Stimulated activated CD4-positive, alpha-beta T cell treated with anti-CD3 and anti-CD28 coated beads, Interleukin-4, amount 100 ng/mL, for 48 hours (primary cell): ENCODE data around the gene DCLRE1A.
A peak's percentile ranks its signal among the peaks of the same experiment; 100 is the strongest.

Experiments used
- DNase-seq, 2 donors: peaks; one replicate each; pipeline ENCODE4 v3.0.0-alpha.2; 2020; ENCODE audit warnings: low read depth in 2 of 2

Gene DCLRE1A

DNA sequence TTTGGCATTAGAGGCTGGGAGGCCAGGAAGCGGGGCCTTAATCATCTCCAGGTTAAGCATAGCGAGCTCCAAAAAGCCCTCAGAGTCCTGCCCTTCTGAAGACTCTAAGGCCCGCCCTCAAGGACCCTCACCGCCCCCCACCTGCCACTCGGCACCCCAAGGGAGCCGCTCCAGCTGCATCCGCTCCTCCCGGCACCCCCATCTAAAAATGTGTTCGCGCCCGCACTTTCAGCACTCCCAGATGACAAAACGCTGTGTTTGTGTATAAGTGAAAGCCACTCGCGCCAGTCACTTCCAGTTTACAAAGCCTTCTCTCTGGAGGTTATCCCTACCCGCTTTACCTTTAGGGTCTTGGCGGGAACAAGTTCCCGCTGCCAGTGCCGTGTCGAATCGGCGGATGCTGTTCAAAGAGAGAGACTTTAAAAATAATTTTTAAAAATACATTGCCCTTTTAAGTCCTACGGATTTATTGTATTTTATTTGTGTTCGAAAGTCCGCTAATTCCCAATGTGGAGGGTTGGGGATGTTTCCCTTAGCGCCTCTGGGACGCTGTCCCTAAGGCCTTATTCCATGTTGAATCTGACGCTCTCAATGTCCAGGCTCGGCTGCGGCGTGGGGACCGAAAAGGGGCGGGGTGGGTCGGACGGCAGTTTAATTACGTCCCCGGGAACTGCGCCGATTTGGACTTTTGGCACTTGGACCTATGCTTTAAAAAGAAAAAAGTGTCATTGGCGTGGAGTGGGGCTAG, at the start of gene DCLRE1A, which contains the start of gene NHLRC2:
DCLRE1A (minus strand) TSS at position 70 of the 748 bp plus-strand sequence. CDS start 900 bp downstream, outside the sequence.
NHLRC2 (plus strand) TSS at position 649 of the 748 bp plus-strand sequence. CDS start 212 bp downstream, outside the sequence.
- DNase-seq, result peak; percentile 59 to 65

DNA sequence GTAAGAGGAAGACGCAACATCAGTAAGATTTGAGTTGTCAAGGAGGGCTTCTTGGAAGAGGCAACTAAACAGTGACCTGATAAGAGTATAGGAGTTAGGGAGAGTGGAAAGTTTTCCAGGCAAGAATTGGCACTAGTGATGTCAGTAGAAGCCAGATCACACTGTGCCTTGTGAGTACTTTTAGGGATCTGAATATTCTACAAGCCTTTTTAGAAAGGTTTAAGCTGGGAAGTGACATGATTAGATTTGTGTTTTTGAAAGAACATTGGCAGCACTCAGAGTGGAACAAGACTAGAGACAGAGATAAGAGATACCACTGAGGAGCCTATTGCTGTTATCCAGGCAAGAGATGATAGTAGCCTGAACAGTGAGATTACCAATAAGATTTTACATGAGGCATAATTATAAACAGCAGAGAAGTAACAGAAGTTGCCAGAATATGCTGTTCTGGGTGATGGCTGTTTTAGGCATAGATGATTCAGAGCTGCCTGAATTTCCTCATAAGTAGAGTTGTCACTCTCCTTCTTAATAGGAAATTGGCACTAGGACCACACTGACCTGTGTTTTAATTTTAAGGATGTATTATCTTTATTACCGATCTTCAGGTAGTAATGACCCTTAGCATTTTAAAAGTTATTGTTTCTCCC, 46.2 kb upstream of the DCLRE1A start:
- no peak for DNase-seq

DNA sequence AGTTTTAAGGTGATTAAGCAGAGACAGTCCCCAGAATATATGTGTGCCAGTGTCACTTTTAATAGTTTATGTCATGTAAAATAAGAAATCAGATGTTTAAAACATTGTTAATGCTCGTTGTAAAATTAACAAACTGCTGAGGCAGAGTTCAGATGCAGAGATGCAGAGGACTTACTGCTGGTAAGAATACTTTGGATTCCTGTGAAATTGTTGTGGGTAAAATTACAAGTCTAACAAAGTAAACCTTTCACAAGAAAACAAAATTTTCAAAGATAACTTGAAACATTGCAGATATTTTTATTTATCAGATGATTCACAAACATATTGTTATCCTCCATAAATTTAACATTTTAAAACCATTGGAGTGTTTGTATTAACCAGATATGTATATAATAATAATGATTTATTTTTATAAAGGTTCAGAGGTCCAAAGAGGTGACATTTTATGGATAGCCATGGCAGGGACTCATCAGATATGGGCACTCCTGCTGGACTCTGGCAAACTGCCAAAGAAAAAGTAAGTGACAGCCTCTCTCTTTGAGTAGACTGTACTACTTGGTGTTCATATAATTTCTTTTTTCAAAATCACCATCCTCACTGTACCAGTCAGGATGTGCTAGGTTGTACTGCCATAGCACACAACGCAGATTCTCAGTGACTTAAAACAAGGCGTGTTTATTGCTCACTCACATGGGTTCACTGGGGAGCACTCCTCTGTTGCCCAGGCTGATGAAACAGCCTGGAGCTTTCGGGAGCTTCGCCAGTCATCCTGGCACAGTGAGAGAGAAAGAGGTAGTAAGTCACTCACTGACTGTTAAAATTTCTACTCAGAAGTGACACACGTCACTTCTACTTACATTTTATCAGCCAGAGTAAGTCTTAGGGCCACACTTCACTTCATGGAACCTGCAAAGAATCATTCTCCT, 44.1 kb upstream of the DCLRE1A start:
- DNase-seq, result no peak

DNA sequence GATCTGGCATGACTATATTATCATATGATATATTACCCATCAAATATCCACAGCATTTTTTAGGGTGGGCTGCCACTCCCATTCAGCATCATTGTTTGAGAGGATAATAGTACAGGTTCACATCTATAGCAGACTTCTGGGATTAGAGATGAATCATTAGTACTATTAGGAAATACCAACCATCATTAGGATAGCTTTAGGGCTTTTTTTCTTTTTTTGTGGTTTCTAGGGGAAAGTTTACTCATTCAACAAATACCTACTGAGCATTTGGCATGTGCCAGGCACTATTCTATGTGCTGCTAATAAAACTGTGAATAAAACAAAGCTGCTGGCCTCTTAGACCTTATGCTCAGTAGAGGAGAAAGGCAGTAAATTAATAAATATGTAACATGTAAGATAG, 41.1 kb upstream of the DCLRE1A start:
- no peak for DNase-seq

DNA sequence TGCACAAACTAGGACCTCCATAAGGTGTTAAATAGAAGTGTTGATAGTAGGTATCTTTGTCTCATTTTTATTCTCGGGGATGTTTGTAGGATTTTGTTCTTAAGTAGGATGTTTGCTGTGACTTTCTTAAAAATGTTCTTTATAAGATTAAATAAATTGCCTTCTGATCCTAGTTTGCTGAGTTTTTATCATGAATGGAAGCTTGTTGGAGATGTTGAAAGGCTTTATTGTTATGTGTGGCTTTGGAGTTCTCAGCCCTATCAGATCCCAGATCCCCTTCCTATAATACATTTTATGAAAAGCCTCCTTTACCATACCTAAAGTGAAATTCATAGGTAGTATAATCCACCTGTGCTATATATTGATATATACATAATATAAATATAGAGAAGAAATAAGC, 40.7 kb upstream of the DCLRE1A start:
- no peak for DNase-seq

DNA sequence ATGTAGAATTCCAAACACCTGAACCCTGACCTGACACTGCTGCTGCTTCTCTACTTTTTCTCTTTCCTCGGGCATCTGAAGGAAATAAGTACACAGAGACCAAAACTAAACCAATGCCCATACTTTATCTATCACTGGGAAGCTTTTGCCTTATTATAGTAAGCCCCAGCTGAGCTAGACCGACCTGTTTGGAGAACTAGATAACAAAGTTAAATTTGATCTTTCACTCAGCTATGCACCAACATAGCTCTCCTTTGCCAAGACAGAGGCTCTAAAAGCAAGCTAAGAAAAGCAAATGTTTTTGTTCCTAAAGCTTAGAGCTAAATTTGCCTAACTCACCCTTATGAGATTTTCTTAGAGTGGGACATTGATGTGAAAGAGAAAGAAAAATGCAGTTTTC, 39.7 kb upstream of the DCLRE1A start:
- no peak for DNase-seq

DNA sequence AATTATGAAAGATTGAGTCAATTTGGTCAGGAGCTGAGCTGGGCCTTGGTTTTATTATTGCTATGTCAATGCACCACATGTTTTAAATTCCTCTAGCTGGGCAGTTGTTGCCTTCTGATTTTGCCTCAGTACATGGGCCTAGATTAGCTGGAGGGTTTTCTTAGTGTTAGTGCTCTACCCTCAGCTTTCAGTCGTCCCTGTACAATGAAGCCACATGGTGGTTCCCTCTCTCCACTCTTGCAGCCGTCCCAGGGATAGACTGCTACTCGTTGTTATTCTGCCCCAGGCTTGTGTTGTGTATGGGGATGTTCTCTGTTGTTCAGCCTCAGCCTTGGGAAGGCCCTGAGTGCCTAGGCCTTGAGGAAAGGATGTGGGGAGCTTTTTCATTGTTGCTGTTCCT, 37.6 kb upstream of the DCLRE1A start:
- DNase-seq, result no peak

DNA sequence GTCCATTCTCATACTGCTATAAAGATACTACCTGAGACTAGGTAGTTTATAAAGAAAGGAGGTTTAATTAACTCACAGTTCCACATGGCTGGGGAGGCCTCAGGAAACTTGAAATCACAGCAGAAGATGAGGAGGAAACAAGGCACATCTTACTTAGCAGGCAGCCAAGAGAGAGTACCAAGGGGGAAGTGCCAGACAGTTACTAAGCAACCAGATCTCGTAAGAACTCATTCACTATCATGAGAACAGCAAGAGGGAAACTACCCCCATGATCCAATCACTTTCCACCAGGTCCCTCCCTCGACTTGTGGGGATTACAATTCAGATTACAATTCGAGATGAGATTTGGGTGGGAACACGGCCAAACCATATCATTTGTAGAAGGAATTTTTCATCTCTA, 36.9 kb upstream of the DCLRE1A start:
- DNase-seq, result no peak

DNA sequence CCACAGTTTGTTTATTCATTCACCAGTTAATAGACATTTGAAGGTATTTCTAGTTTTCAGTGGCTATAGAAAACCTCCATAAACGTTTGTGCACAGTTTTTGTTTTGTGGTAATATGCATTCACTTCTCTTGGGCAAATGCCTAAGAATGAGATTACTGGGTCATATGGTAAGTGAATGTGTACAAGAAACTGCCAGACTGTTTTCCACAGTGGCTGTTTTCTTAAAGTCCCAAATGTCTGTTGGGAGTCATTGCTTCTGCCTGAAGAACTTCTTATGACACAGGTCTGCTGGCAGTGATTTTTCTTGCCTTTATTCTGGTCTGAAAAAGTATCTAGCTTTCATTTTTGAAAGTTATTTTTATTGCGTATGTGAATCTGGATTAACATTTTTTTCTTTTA, 36.0 kb upstream of the DCLRE1A start:
- no peak for DNase-seq

DNA sequence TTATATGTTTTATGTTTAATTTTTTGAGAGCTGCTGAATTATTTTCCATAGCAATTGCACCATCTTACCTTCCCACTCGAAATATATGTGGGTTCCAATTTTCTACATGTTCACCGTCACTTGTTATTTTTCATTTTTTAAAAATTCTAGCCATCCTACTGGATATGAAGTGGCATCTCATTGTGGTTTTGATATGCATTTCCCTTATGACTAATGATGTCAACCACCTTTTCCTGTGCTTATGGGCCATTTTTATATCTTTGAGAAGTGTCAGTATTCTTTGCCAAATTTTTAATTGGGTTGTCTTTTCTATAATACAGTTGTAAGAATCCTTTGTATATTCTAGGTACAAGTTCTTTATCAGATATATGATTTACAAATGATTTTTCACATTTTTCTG, 28.4 kb upstream of the DCLRE1A start:
- no peak for DNase-seq

DNA sequence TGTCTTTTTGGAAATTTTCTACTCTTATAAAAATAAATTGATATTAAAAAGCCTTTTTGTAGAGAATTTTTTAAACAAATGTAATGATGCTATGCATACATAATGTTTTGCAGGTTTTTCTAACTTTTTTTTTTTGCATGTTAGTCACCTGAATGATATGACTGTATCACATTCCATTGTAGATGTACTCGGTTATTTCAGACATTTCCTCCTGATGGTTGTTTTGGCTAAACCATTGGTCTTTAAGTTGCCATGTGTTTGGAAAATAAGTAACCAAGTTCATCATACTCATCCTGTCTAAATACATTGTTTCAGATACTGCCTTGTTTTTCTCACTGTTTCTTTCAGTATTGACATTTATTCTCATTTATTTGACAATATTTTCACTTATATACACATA, 26.4 kb upstream of the DCLRE1A start:
- DNase-seq, result no peak

DNA sequence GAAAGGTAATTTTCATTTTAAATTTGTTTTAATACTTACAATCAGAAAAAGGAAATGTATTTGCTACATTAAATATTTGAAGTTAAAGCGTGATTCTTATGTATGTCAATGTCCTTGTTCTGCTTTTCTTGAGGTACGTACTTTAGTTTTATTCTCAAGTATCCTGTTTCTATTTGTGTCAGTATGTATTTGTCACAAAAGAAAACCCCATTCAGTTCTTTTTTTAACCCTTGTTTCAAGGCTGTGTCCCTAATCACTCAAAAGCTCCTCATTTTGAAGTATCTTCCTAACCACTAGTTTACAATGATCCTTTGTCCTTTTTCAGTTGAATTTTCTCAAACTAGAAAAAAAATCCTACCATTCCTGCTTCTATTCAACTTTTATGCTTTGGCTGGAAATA, 25.8 kb upstream of the DCLRE1A start:
- DNase-seq, result no peak

DNA sequence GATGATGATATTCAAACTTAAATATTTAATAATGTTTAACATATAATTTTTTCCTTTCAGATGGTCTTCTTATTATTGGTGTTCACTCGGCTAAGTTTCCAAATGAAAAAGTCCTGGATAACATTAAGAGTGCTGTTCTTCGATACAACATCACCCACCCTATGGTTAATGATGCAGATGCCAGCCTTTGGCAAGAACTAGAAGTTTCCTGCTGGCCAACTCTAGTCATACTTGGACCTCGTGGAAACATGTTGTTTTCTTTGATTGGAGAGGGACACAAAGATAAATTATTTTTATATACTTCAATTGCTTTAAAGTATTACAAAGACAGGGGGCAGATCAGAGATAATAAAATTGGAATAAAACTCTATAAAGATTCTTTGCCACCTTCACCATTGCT, 22.6 kb upstream of the DCLRE1A start:
- no peak for DNase-seq

DNA sequence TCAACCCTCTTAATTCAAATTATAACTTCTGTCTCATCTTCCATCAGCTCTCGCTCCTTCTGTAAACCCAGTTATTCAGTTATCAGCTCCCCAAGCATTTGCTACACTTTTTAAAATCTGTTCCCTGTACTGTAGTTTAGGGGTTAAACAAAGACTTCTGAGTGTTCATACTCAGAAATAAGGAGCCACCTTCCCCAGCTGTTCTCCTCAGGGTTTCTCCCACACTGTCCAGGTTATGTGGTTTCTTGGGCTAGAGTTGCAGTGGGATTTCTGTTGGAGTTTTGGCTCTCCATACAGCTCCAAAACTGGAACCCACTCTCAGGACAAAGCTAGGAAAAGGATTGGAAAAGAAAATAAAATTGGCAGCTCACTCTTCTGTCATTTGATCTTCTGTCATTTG, 21.3 kb upstream of the DCLRE1A start:
- DNase-seq, result no peak

DNA sequence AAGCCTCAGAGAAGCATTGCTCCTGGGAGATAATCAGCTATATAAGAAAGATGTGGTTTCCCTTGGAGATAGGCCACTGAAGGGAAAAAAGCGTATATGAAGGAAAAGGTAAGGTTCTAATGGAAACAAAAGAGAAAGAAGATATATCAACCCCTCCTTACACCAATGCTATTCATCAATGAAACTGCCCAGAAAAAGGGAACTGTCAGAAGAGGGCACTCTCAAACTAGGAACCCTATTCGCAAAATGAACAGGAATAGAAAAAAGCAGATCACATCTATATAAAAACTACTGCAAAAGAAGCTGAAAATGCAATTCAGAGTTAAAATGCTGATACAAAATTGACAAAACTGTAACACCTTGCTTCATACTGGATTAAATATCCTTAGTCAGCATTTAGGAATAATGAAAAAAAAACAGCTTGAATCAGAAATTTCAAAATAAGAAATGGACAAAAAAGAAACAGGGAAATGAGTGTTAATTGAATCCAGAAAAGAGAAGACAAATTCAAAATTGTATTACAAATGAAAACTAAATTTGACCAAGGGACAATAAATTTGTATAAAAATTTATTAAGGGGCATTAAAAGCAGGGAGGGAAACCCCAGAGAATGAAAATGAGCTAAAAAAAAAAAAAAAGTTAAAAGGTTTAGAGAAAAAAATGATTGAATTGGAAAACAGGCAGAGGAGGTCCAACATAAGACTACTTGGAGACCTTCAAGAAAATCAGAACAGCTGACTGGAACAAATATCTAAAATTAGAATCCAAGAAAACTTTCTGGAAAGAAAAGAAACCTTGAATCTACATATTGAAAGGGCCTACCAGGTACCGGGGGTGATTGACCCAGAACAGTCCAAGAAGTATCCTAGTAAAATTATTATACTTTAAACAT, 18.5 kb upstream of the DCLRE1A start:
- no peak for DNase-seq

DNA sequence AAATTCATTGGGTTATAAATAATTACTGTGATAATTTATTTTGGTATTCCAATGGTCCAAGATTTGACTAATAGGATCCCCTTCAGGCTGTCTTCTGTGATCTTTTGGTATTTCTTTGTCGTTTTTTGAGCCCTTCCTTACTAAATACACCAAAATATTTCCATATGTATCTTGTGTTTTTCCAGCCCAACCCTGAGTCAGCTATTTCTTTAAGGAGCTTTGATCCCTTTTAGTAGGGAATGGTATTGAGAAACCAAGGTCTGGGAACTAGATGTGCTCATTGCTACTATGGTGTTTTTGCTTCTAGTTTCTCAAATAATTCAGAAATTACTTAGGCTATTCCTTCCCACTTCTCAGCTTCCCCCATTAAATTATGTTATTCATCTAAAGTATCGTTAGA, 15.9 kb upstream of the DCLRE1A start:
- no peak for DNase-seq

DNA sequence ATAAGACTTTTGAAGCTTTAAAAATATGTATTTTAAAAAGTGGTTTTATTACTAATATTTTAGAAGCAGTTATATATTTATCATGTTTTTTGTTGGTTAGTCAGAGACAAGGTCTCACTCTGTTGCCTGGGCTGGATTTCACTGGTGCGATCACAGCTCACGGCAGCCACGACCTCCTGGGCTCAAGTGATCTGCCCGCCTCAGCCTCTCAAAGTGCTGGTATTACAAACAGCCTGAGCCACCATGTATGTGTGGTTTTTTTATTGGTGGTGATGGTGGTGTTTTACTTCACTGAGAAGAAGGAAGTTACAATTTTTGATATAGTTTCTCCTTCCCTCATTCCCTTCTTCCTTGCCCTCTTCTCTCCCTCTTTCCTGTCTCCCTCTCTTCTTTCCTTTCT, 14.0 kb upstream of the DCLRE1A start:
- no peak for DNase-seq

DNA sequence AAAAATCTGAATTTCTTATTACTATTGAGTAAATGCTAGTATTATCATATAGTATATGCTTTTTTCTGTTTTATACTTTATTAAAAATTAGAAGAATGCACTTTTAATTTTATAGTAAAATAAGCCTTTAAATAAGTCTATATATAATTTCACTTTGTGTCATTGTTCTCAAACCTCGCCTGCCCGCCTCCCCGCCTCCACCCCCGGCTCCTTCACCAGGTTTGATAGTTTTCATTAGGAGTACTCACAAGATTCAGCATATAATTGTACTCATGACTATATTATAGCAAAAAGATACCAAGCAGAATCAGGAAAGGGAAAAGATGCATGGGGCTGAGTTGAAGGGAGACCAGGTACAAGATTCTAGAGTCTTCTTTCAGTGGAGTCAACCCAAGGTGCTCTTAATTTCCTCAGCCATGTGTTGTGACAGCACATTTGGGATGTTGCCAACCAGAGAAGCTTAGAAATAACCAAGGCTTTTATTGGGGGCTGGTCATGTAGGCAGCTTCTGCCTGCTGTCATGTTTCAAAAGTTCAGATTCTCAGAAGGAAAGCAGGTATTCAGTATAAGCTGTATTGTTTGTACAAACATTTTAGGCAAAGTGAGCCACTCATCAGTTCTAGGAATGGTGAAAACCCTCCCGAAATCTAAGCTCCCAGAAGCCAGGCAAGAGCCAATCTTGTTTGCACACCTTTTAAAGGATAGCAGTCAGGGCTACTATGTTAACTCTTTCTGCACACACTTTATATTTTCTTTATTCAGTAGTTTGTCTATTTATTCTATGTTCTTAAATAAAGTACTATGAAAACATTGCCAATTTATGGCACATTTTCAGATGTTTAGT, 12.9 kb upstream of the DCLRE1A start:
- DNase-seq, result no peak

DNA sequence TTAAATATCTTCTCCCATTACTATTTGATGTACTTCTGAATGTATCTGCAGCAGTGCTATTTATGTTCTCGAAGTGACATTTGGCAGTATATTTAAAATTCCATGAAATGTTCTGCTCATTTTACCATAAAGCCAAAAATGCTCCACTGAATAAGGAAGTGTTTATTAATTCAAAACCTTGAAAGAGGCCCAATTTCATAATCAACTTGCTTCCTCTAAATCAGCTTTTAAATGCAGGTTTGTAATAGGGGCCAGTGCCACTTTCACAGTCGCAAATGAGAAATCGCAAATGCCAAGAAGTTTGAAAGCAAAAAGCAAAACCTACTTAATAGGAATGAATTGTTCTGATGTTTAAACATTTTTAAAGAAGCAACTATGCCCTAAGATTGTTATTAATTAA, 12.0 kb upstream of the DCLRE1A start:
- DNase-seq, result no peak

DNA sequence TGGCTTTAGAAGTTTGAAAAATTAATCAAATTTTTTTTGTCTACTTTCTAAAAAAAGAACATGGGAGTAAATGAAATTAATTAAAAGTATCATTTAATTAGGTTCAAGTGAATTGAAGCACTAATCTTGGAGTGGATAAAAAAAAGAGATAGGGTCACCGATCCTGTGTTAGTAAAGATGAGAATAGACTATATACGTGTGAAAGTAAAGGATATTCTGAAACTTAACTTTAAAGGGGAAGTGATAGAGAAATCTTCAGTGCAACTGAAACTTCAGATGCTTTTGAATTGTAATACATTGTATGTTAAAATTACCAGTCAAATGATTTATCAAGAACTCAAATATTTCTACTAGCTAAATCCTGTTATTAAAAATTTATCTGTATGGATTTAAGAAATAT, 5.4 kb upstream of the DCLRE1A start:
- DNase-seq, result no peak
